HG02642 (cell line): ENCODE data around the gene MGARP.
A peak's percentile ranks its signal among the peaks of the same experiment; 100 is the strongest.
"Not testable (repeated sequence)": the region's sequence is repeated elsewhere in the genome, so short reads cannot be mapped to it uniquely, and the experiment has no call there.

Experiments used
- ATAC-seq: cut with Tn5 transposase; IDR thresholded peaks from one replicate; pipeline ENCODE4 v1.9.1; 2021; ENCODE audit warnings: mild to moderate bottlenecking; ENCODE audit not compliant: unreplicated experiment, poor library complexity

The MGARP gene

GRCh38 chr4:139279760-139280620 is at the start of gene MGARP:
Gene MGARP, minus strand, starts transcription at chr4:139280225. Its CDS starts 67 bp downstream, at chr4:139280158.
- peak; percentile 63 for ATAC-seq

- no peak for ATAC-seq
These were observed 49.7 kb upstream of the MGARP start for GRCh38 chr4:139329665-139330200.

- no peak for ATAC-seq
These were observed 44.6 kb upstream of the MGARP start for GRCh38 chr4:139324620-139325019.

GRCh38 chr4:139322541-139322940 is 42.5 kb upstream of the MGARP start:
- ATAC-seq, result not testable (repeated sequence)

GRCh38 chr4:139322070-139322469 is 42.0 kb upstream of the MGARP start:
- not testable (repeated sequence) for ATAC-seq

GRCh38 chr4:139319571-139319970 is 39.5 kb upstream of the MGARP start:
- no peak for ATAC-seq

GRCh38 chr4:139317635-139318034 is 37.6 kb upstream of the MGARP start:
- ATAC-seq, result no peak

- ATAC-seq, result no peak
These were observed 36.7 kb upstream of the MGARP start for GRCh38 chr4:139316733-139317132.

GRCh38 chr4:139315221-139315675 is 35.2 kb upstream of the MGARP start:
- ATAC-seq, result peak; percentile 83

GRCh38 chr4:139314047-139314800 is 34.2 kb upstream of the MGARP start:
- ATAC-seq, result no peak

GRCh38 chr4:139313414-139313813 is 33.4 kb upstream of the MGARP start:
- not testable (repeated sequence) for ATAC-seq

- no peak for ATAC-seq
These were observed 32.7 kb upstream of the MGARP start for GRCh38 chr4:139312552-139313332.

- no peak for ATAC-seq
These were observed 31.9 kb upstream of the MGARP start for GRCh38 chr4:139311909-139312308.

- no peak for ATAC-seq
These were observed 24.9 kb upstream of the MGARP start for GRCh38 chr4:139304920-139305319.

- ATAC-seq, result peak; percentile 48
These were observed 22.0 kb upstream of the MGARP start, which contains the start of gene NDUFC1 for GRCh38 chr4:139301821-139302611. Gene NDUFC1, minus strand, starts transcription at chr4:139302477. Its CDS starts 6,679 bp downstream, at chr4:139295798.

GRCh38 chr4:139301113-139301820 is 21.2 kb upstream of the MGARP start, which contains the start of gene NAA15:
Gene NAA15, plus strand, starts transcription at chr4:139301505. Its CDS starts 273 bp downstream, at chr4:139301778.
- peak; percentile 91 for ATAC-seq

GRCh38 chr4:139300431-139301112 is 20.5 kb upstream of the MGARP start:
- ATAC-seq, result peak; percentile 13

GRCh38 chr4:139299536-139299935 is 19.5 kb upstream of the MGARP start:
- no peak for ATAC-seq
